8988T (cell line): Measurements from ENCODE around the gene MAB21L4.

ENCODE experiments used
- DNase-seq: peaks from one replicate; pipeline ENCODE4 v3.0.0; 2011

MAB21L4 gene

GRCh38 chr2:240892925-240893324 lies 3.0 kb downstream of the MAB21L4 start:
- no peak for DNase-seq

GRCh38 chr2:240892356-240892755 lies 3.6 kb downstream of the MAB21L4 start:
- no peak for DNase-seq

DNA sequence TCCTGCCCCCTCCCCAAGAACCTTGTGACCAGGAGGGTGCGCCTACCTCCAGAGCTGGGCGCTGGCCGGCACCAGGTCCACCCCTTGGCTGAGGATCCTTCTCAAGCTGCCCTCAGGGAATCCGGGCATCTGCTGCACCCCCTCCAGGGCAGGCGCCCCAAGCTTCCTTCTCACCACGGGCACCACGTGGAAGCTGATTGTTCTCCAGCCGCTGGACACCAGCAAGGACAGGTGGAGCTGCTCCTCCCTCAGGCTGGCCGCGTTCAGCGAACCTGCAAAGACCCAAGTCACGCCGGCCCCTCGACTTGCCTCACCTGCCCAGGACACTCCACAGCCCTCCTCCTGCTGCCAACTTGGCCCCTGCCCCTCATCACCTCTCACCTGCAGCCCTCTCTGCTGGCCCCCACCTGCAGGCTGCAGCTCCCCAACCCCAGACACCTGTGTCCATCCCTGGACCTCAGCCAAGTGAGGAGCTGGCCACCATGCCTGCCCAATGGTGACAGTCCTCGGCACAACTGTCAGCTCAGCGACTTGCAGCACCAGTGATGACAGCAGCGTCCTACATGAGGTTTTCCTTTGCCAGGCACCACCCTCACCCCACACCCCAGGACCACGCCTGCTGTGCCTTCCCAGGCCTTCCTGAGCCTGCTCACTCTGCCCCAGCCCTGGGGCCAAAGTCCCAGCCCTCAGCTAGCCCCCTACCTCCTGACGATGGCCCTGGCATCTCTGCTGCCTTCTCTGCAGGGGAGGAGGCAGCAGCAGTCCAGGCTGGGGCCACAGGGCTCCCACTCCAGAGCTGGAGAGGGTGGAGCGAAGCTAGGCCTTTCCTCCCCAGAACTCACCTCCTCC lies 4.2 kb downstream of the MAB21L4 start:
- DNase-seq: no peak

GRCh38 chr2:240890691-240891090 lies 5.3 kb downstream of the MAB21L4 start:
- DNase-seq: no peak

GRCh38 chr2:240889601-240890560 lies 6.1 kb downstream of the MAB21L4 start:
- no peak for DNase-seq

GRCh38 chr2:240888890-240889573 lies 6.9 kb downstream of the MAB21L4 start:
- no peak for DNase-seq

DNA sequence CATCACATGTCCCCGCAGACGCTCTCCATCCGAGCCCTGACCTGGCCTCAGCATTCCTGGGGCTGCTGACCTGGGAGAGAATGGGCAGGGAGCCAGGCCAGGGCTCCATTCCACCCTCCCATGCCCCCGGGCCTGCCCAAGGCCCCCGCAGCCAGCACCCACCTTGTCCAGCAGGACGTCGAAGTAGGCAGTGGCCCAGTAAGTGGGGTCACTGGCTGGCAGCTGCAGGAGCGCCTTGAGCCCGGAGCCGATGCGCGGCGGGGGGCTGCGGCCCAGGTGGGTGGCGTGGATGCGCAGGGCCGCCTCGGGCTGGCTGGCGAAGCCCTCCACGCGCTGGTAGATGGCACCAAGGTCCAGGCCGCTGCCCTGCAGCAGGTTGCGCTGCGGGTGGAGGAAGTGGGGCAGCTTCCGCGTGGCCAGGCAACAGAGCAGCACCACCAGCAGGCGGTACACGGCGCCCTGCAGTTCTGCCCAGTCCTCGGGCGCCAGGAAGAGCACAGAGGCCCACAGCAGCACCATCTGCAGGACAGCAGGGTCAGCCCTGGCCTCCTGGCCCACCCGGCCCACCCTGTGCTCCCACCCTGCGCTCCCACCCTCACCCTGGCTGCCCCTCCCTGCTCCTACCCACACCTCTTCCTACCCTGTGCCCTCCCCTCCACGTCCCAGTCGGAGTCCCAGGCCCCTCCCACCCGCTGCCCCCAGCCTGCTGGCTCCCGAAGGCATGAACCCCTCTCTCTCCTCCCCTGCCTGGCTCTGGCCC lies 7.6 kb downstream of the MAB21L4 start:
- no peak for DNase-seq

DNA sequence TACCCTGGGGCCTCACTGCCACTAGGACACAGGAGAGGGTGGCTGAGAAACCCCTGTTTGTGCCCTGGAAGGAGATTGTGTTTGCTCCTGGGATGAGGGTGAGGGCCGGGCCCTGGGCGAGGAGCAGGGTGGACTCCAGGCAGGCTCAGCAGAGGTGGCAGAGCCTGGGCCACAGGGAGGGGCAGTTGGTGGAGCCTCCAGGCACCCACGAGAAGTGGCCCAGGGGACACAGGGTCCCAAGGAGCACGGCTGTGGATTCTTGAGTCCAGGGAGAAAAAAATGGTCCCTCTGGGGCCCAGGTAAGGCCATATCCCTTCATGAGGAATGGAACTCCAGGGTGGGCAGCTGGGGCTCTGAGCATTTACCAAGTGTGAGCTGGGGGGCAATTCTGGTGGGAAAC lies 8.3 kb downstream of the MAB21L4 start:
- no peak for DNase-seq

DNA sequence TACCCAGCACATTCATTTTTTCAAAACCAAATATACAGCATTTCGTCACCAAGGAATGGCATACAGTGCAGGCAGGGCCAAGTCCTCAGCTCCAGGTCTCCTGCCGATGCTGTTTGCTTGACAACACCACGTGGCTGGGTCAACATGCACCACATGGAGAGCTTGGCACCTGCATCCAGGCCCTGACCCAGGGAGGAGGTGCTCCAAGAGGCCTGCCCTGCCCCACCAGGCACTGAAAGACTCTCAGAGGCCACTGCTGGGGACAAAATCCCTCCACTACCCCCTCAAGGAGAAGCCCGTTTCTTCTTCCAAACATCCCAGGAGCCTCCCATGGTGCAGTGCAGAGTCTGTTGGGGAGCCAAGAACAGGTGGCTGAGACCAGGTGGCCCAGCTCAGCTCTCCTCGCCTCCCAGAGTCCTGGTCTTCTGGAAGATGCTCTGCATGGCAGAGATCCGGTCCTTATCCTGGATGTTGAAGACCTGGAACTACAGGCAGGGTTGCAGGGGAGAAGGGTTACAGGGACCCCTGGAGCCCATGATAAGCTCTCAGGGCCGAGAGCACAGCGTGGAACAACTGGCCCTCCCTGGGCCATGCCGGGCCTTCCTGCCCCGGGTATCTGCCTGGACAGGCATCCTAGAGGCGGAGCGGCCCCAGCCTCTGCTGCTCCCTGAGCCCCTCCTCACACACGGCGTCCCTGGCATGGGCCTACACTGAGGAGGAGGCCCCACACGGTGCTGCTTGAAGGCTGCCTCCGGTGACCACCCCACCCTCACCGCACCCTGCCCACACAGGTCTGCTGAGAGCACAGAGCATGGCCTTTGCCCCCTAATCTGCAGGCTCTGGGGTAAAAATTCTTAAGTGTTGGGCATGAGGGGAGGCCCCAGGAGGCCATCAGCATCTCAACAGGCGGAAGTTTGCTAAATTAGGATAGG lies 9.0 kb downstream of the MAB21L4 start:
- DNase-seq: no peak

GRCh38 chr2:240886023-240886565 lies 9.9 kb downstream of the MAB21L4 start:
- no peak for DNase-seq

DNA sequence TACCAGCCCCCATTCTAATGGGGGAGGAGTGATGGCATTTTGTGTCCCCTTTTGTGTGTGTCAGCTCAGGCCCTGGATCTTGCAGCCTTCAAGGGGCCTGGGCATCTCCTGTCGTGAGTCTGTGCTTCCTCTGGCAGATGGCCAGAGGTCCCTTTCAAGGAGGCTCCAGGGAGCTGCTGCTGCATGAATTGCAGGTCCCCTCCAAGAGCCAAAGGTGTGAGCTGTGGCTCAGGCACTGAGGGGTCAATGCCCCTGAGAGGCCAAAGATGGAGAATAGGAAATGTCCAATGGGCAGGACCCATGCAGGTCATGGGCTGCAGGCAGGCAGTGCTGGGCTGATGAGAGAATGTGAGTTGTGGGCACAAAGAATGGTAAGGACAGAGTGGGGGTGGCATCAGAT lies 10.4 kb downstream of the MAB21L4 start:
- no peak for DNase-seq

DNA sequence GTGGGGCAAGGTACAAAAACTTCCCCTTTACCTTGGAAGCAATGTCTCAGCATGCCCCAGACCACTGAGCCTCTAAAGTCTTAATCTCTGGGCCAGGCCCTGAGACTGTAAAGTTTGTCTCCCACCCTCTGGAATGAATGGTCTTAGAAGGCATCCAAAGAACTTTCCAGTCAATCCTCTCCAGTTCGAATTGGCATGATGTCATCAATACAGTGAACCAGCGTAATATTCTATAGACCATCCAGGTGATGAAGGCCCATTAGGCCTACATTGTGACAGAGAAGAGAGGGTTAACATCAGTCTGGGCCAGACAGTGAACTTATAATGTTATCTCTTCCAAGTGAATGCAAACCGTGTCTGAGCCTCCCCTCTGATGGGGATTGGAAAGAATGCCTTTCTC lies 11.2 kb downstream of the MAB21L4 start:
- no peak for DNase-seq

DNA sequence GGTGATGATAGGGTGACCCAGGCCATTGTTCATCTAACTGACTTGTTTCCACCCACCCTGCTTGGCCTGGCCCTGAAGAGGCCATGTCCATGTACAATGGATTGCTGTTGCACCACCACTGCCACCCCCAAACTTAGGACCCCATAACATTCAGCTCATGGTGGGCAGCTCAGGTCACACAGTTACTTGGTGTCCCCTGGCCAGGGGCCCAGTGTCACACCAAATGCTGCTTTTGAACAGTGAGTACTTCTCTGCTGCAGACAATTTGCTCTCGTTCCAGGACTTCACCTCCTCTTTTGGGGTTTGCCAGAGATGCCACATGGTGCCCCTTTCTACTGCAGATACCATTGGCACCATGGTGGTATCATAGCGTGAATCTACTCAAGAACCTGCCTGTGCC lies 11.7 kb downstream of the MAB21L4 start:
- no peak for DNase-seq

DNA sequence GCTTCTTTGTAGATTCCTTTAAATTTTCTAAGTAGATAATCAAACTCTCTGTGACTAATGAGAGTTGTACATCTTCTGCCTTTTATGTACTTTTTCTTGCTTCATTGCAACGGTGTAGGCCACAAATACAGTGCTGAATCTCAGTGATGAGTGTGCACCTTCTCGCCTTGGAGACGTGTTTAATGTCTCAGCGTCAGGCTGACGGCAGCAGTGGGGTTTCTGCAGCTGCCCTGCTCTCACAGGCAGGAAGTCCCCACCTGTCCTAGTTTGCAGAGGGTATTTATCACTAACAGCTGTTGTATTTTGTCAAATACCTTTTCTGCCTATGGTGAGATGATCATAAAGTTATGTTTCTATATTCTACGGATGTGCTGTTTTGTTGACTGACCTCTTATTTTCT lies 14.0 kb downstream of the MAB21L4 start:
- DNase-seq: no peak

GRCh38 chr2:240879105-240879504 lies 16.9 kb downstream of the MAB21L4 start:
- no peak for DNase-seq

GRCh38 chr2:240878341-240878936 lies 17.5 kb downstream of the MAB21L4 start:
- no peak for DNase-seq

- DNase-seq: no peak
Observed at GRCh38 chr2:240877460-240878340, 18.3 kb downstream of the MAB21L4 start.

DNA sequence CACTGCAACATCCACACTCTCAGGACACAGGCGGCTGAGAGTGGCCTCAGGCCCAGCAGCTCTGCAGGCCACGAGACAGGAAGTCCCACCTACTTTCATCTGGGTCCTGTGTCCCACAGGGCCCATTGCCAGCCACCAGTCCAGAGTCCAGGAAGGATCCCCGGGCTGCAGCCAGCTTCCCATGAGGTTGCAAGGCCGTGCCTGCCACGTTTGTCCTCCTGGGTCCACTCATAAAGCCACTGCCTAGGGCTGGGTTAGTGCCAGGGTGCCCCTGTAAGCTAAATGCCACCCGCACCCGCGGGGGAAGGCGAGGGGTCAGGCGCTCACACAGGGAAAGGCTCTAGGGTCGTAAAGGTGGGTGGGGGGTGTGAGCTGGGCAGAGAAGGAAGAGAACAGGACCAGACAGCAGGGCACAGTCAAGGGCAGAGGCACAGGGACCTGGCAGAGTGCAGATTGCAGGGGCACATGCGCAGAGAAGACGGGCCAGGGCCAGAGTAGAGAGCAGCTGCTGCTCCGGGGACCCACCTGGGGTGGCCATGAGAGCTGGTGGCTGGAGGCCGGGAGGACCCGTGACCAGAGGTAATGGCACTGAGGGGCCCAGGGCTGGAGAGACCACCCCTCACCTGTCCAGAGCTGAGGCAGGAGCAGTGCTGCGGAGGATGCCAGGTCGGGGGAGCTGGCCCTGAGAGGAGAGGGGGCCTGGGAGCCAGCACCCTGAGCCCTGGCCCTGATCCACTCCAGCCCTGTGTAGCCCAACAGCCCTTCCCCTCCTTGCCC lies 19.3 kb downstream of the MAB21L4 start:
- no peak for DNase-seq

DNA sequence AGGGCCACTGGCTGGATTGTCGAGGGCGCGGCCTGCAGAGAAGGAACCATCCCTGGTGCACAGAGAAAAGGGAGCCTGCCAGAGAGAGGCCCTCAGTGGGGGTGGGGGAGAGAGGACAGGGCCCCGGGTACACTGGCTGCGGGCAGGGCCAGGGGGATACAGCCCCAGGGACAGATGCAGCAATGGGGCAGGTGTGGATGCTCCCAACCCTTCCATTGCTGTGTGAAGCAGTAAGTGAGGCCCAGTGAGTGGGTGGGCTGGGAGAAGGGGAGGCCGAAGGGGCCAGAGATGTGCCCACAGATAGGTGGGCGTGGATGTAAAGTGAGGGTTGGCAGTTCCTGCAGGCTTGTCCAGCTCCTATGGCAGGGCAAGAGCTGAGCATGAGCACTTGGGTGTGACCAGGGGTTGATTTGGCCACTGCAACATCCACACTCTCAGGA lies 19.9 kb downstream of the MAB21L4 start:
- no peak for DNase-seq
